IgD-negative memory B cell (primary cell): Measurements from ENCODE around the gene PCDH19. TPM values are rescaled to one million over a fixed set of nuclear protein-coding genes. Genes with fewer than 3 reads are reported as not detected.

Experiments
- H3K27ac Mint-ChIP-seq, 3 donors: one replicate each; pipeline ENCODE4 v1.8.0; 2020 to 2022; ENCODE audit warnings: mild to moderate bottlenecking in 3 of 3, mixed read lengths in 3 of 3, moderate library complexity in 1 of 3
- H3K27me3 Mint-ChIP-seq: one replicate; pipeline ENCODE4 v1.8.0; 2021; ENCODE audit warnings: mixed read lengths
- H3K36me3 Mint-ChIP-seq: one replicate; pipeline ENCODE4 v1.8.0; 2020; ENCODE audit warnings: mild to moderate bottlenecking, mixed read lengths
- H3K4me1 Mint-ChIP-seq, 3 donors: one replicate each; pipeline ENCODE4 v1.8.0; 2020 to 2022; ENCODE audit warnings: mixed read lengths in 3 of 3, mild to moderate bottlenecking in 1 of 3
- H3K4me3 Mint-ChIP-seq, 4 donors: one replicate each; pipeline ENCODE4 v1.8.0; 2020 to 2022; ENCODE audit warnings: mild to moderate bottlenecking in 4 of 4, mixed read lengths in 4 of 4, moderate library complexity in 3 of 4
- H3K9me3 Mint-ChIP-seq, 3 donors: one replicate each; pipeline ENCODE4 v1.8.0; 2020 to 2021; ENCODE audit warnings: mixed read lengths in 3 of 3, mild to moderate bottlenecking in 1 of 3
- polyA plus RNA-seq: library from polyadenylated mRNA; unstranded; fragments of 300-500 nt; fragmentation: Illumina TruSeq; gene quantifications from one replicate; pipeline ENCODE4 v1.2.3, GENCODE V29; 2021

Gene PCDH19
- polyA plus RNA-seq, 1 donor from 2014 or later, result not detected

DNA sequence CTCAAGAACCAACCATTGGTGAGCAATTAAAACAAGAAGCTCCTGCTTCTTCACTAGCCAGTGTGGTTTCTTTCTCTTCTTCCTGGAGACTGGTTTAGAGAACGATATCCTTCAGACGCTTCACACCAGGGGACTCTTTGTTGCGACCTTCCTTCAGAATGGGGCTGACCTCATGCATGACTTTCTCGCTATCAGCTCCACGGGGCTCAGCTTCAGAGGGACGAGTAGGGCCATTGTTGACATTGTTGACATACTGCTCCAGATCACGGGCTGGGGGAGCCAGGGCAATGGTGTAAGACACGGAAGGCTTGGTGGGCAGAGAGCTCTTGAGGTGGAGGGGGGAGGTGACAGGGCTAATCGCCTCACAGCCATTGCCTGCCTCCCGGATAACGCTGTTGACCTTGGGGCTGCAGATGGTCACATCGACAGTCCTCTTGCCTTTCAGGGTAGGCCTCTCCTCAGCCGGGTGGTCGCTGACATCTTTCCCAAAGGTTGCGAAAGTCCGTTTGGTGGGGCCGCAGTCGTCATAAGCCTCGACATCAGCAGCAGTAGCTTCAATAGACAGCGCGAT is 113.8 kb downstream of the PCDH19 start:
- H3K27me3 Mint-ChIP-seq, result no peaks in the 10 kb centered on the region

DNA sequence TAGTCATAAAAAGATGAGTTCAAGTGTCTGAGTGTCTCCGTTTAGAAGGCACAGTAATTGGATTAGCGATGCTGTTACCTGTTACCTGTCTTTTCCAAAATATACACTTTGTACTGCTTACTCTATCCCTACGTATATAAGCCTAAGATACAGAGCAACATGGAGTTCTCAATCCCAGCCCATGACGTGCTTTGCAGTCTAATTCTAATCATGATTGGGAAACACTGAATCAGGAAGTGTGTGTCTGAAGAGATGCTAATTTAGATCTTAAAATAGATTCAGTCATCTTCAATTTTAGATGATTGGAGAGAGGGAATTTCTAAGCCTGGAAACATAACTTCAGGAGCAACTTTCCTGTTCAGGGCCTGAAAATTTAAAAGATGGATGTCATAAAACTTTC is 115.1 kb downstream of the PCDH19 start:
- no peaks in the 10 kb centered on the region for H3K4me1 Mint-ChIP-seq
- no peak overlapping the region for H3K27ac Mint-ChIP-seq
- H3K27me3 Mint-ChIP-seq, result no peaks in the 10 kb centered on the region

More for the DNA sequence above, 113.8 kb downstream of the PCDH19 start:
- H3K36me3 Mint-ChIP-seq, result no peaks in the 10 kb centered on the region
- no peaks in the 10 kb centered on the region for H3K9me3 Mint-ChIP-seq
- no peaks in the 10 kb centered on the region for H3K4me1 Mint-ChIP-seq
- no peak overlapping the region for H3K27ac Mint-ChIP-seq
- no peak overlapping the region for H3K4me3 Mint-ChIP-seq

DNA sequence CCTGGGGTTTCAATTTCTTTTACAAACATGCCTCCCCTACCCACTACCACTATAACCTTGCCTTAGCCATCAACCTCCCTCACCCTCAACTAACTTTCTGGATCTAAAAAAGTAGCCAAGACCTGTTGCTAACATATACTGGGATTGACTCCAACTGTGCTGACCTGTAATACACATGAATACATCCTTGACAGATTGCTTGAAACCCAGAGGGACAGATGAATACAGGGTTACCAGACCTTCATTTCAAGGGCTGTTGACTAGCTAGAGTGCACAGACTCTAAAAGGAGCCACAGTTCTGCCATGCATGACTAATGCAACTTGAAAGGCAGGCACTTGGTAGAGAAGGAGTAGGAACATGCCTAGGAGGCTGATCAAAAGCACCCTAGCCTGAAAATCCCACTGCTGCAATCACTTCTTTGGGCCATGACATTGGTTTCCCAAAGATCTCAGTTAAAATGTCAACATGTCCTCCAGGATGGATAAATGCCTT is 121.0 kb downstream of the PCDH19 start:
- Mint-ChIP-seq H3K4me3 (no peak overlapping the region), H3K36me3 (no peaks in the 10 kb centered on the region), H3K4me1 (no peaks in the 10 kb centered on the region), H3K27ac (no peak overlapping the region), H3K27me3 (peaks cover 1% of the 10 kb centered on the region), H3K9me3 (no peaks in the 10 kb centered on the region)

More for the DNA sequence above, 115.1 kb downstream of the PCDH19 start:
- Mint-ChIP-seq H3K4me3 (no peak overlapping the region), H3K36me3 (no peaks in the 10 kb centered on the region), H3K9me3 (no peaks in the 10 kb centered on the region)

DNA sequence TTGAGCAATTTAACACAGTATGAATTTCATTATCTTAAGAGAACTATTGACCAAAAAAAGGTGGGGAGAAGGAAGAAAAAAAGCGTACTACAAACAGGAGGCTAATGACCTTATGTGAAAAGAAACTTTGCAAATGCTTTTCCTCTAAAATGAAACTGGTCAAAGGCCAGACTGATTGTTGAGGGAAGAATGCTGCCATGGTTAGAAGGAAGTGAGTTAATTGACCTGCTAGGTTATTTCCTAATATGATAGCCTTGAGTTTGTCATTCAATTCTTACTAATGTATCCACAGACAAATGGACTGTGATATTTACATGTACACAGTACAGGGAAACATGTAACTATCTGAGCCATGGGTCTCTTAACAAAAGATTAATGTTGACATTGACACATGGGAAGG is 132.8 kb downstream of the PCDH19 start:
- H3K9me3 Mint-ChIP-seq, result peaks cover 0 to 2% (median 1%) of the 10 kb centered on the region in 3 donors
- H3K27me3 Mint-ChIP-seq, result no peaks in the 10 kb centered on the region
- no peak overlapping the region for H3K27ac Mint-ChIP-seq
- H3K4me1 Mint-ChIP-seq, result no peaks in the 10 kb centered on the region
- H3K4me3 Mint-ChIP-seq, result no peak overlapping the region
- H3K36me3 Mint-ChIP-seq, result no peaks in the 10 kb centered on the region

DNA sequence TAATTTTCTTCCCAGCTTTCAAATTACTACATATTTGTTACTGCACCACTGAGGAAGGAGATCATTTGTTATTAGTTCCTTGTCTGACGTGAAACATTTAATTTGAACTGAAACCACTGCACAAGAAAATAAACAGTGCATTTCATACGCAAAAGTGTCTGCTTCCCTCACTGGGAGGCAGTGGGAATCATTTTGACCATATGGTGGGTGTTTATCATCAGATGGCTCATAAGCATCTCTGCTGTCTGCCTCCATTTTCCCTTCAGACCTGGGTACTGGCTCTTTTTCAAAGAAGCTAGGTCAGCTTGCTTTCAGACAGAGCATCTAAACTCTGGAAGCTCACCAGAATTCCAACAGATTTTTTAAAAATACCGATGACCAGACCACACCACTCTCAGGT is 135.2 kb downstream of the PCDH19 start:
- no peaks in the 10 kb centered on the region for H3K4me1 Mint-ChIP-seq
- H3K9me3 Mint-ChIP-seq, result peaks cover 0 to 5% (median 0%) of the 10 kb centered on the region in 3 donors
- H3K36me3 Mint-ChIP-seq, result no peaks in the 10 kb centered on the region
- H3K27ac Mint-ChIP-seq, result no peak overlapping the region
- H3K4me3 Mint-ChIP-seq, result no peak overlapping the region
- H3K27me3 Mint-ChIP-seq, result no peaks in the 10 kb centered on the region

DNA sequence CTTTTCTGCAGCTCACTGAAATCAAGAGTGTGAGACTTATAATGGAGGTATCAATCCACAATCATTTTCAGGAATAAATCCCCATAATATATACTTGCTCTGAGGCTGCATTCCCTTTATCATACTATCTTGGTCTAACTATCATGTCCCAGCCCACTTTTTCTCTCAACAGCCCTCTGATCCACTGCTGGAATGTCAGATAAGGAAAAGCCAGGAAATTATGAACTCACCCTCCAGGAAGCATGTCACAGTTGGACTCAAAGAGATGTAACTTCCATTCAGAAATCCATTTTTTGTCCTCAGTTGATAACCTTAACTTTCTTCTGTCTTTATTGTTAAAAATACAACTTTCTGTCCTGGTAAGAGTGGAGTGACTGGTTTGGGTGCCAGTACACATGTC is 144.9 kb downstream of the PCDH19 start:
- H3K27ac Mint-ChIP-seq, result no peak overlapping the region
- no peak overlapping the region for H3K4me3 Mint-ChIP-seq
- H3K4me1 Mint-ChIP-seq, result no peaks in the 10 kb centered on the region
- H3K27me3 Mint-ChIP-seq, result no peaks in the 10 kb centered on the region
- H3K36me3 Mint-ChIP-seq, result no peaks in the 10 kb centered on the region
- H3K9me3 Mint-ChIP-seq, result peaks cover 0 to 4% (median 2%) of the 10 kb centered on the region in 3 donors

DNA sequence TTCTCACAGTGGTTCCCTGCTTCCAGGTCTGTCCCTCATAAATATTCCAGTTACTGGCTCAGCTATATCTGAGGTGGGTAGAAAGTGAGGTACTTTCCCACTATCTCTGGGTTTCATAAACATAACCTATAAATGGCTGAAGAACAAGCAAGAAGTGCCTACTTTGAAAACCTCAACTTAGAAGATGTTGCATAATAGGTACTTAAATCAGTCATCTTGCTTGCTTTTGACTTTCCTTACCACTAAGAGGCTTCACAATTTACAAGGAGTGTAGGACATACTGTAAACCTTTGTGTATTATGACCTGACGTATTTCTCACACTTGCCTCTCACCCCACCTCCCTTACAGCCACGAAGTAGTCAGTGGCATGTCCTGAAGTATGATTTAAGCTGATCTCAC is 145.9 kb downstream of the PCDH19 start:
- H3K27ac Mint-ChIP-seq, result no peak overlapping the region

DNA sequence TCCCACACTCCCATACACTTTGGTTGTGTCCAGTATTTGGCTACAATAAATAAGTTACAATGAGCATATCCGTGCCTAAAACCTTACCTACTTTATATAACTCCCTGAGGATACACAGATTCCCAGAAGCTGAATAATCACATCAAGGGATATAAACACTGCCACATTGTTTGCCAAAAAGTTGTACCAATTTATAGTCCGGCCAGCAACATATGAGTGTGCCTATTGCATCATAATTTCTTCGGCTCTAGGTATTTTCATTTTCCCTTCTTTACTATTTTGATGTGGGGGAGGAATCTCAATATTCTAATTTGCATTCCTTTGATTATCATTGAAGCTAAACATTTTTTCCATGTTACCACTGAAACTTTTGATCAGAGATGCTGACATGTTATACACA is 146.4 kb downstream of the PCDH19 start:
- H3K27ac Mint-ChIP-seq, result no peak overlapping the region
- no peaks in the 10 kb centered on the region for H3K4me1 Mint-ChIP-seq
- H3K9me3 Mint-ChIP-seq, result peaks cover 0 to 4% (median 2%) of the 10 kb centered on the region in 3 donors
- H3K36me3 Mint-ChIP-seq, result no peaks in the 10 kb centered on the region
- H3K4me3 Mint-ChIP-seq, result no peak overlapping the region
- H3K27me3 Mint-ChIP-seq, result no peaks in the 10 kb centered on the region

More for the DNA sequence above, 145.9 kb downstream of the PCDH19 start:
- Mint-ChIP-seq H3K4me3 (no peak overlapping the region), H3K27me3 (no peaks in the 10 kb centered on the region), H3K4me1 (no peaks in the 10 kb centered on the region), H3K9me3 (peaks cover 0 to 4% (median 2%) of the 10 kb centered on the region in 3 donors), H3K36me3 (no peaks in the 10 kb centered on the region)

DNA sequence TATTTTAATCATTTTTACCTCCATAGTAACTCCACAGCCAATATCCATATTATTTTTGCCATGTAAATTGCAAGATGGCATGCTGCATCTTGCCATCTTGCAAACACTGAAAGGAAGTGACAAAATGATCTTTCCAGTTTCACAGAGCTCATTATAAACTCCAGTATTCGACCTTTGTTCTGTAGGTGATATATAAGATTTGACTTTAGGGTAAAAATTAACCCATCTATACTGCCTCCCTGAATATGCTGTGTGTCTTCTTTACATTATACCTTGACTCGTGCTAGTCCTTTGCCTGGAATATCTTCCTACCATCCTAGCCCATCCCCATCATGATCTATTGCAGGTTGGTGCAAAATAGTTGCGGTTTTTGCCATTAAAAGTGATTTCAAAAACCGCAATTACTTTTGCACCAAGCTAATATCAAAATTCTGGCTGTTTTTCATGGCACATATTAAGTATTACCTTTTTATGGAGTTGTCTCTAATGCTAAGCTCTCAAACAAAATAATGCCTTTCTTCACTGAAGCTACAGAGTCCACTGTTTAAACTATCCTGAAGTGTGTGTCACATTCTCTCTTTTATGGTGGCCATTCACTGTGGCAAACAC is 161.1 kb downstream of the PCDH19 start:
- Mint-ChIP-seq H3K4me1 (no peaks in the 10 kb centered on the region), H3K27ac (no peak overlapping the region), H3K36me3 (no peaks in the 10 kb centered on the region), H3K9me3 (peaks cover 0 to 6% (median 2%) of the 10 kb centered on the region in 3 donors), H3K27me3 (no peaks in the 10 kb centered on the region), H3K4me3 (no peak overlapping the region)

DNA sequence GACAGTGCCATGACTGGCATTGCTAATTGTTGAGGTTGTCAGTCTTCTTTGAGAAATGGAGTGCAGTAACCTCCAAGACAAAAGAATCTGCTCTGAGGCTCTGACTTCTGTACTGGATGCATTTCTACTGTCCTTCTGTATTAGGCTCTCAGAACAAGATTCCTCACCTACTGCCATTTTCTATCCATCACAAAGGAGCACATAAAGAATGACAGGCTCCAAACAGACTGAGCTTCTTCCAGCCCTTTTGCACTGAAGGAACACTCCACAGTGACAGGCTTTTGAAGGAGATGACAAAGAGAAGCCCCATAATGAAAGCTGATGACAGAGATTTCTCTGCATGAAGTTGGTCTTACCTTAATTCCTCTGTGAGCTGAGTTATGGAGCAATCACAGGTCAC is 162.2 kb downstream of the PCDH19 start:
- Mint-ChIP-seq H3K4me3 (no peak overlapping the region), H3K9me3 (peaks cover 0 to 6% (median 2%) of the 10 kb centered on the region in 3 donors), H3K36me3 (no peaks in the 10 kb centered on the region), H3K27ac (no peak overlapping the region), H3K27me3 (no peaks in the 10 kb centered on the region), H3K4me1 (no peaks in the 10 kb centered on the region)

DNA sequence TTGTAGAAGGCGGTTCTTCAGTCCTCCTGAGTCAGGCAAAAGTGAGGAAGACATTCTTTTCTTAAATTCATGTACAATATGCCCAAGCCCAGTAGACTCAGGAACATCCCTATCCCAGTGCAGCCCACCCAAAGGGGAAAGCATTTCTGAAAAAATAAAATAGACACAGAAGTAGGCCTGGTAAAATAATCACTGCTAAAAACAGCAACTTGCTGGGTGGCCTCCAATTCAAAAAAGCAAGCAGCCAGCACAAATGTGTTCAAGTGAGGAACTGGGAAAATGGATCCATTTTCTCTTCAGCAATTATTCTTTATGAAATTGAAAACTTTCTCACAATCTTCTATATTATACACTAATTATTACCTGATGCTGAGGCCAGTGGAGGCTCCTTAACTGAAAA is 165.4 kb downstream of the PCDH19 start:
- H3K4me3 Mint-ChIP-seq, result no peak overlapping the region
- no peak overlapping the region for H3K27ac Mint-ChIP-seq
- H3K4me1 Mint-ChIP-seq, result no peaks in the 10 kb centered on the region

More for the DNA sequence above, 165.4 kb downstream of the PCDH19 start:
- Mint-ChIP-seq H3K27me3 (no peaks in the 10 kb centered on the region), H3K9me3 (peaks cover 0 to 4% (median 2%) of the 10 kb centered on the region in 3 donors), H3K36me3 (no peaks in the 10 kb centered on the region)

Other genes with a start within 250 kb of the PCDH19 start
- gene TNMD, start 174.7 kb upstream of the PCDH19 start, polyA plus RNA-seq, result not detected
- gene TSPAN6, start 226.5 kb upstream of the PCDH19 start, polyA plus RNA-seq, result 0.19 TPM
- gene SRPX2, start 233.9 kb upstream of the PCDH19 start, polyA plus RNA-seq, result not detected